ENCODE data around the gene ADD1. TPM values are rescaled to one million over a fixed set of nuclear protein-coding genes. Genes with fewer than 3 reads are reported as not detected.
"Not testable (repeated sequence)": the region's sequence is repeated elsewhere in the genome, so short reads cannot be mapped to it uniquely, and the experiment has no call there.

Gene ADD1
- total RNA-seq, 2 experiments from 2014 or later, result 196 to 206 TPM

- H3K9me3 Mint-ChIP-seq (ENCODE audit: low read depth); ATAC-seq; H3K4me3 Mint-ChIP-seq; DNase-seq; H3K27me3 Mint-ChIP-seq; H3K27ac Mint-ChIP-seq: not testable (repeated sequence)
- ChIA-PET CTCF (interaction anchor here (0.6 kb wide), 1 partner anchor 718 kb away, joined by 4 read pairs; the partner anchor contains the start of genes HAUS3 and POLN), POLR2A (interaction anchor here (0.6 kb wide), 1 partner anchor 14 kb away, joined by 3 read pairs; no protein-coding TSS in a partner anchor)
- intact Hi-C loops (cut with DNase I, micrococcal nuclease), result loop anchor here (5.0 kb wide), 6 partner anchors 113 to 1613 kb away; partner anchors contain the start of genes LETM1 (in 1 of the 2), MXD4 (in 1 of the 2), TACC3 (in 1 of the 2) and TMEM129 (in 1 of the 2)
- peaks cover 53% of the 10 kb centered on the region for H3K36me3 Mint-ChIP-seq (ENCODE audit: low read depth)
- peaks cover 62% of the 10 kb centered on the region for H3K4me1 Mint-ChIP-seq
Measured at GRCh38 chr4:2960450-2960849, 116.8 kb downstream of the ADD1 start.

- no peaks in the 10 kb centered on the region for H3K27me3 Mint-ChIP-seq
- POLR2A ChIA-PET, result interaction anchor here (1.0 to 3.7 kb wide), 3 partner anchors 22 to 120 kb away, joined by 4 to 21 read pairs (median 5); no protein-coding TSS in a partner anchor
- H3K4me3 Mint-ChIP-seq, result peak overlapping the region; percentile 83
- no peak for ATAC-seq
- intact Hi-C loops (cut with DNase I, micrococcal nuclease), result loop anchor here (5.0 kb wide), 6 partner anchors 114 to 1614 kb away; partner anchors contain the start of genes LETM1 (in 1 of the 2), MXD4 (in 1 of the 2), TACC3 (in 1 of the 2) and TMEM129 (in 1 of the 2)
- H3K4me1 Mint-ChIP-seq, result peaks cover 53% of the 10 kb centered on the region
- CTCF ChIA-PET, result interaction anchor here (0.6 to 3.0 kb wide), 7 partner anchors 10 to 197 kb away, joined by 3 to 21 read pairs (median 6); no protein-coding TSS in a partner anchor
- peak overlapping the region; percentile 86 for H3K27ac Mint-ChIP-seq
- no peaks in the 10 kb centered on the region for H3K9me3 Mint-ChIP-seq (ENCODE audit: low read depth)
- peak; percentile 56 for DNase-seq
- peaks cover 43% of the 10 kb centered on the region for H3K36me3 Mint-ChIP-seq (ENCODE audit: low read depth)
Measured at GRCh38 chr4:2961421-2961810, 117.8 kb downstream of the ADD1 start.

- H3K4me3 Mint-ChIP-seq, result peak overlapping the region; percentile 83
- ATAC-seq, result peak; percentile 57
- H3K27ac Mint-ChIP-seq, result peak overlapping the region; percentile 86
- peak; percentile 84 for DNase-seq
- intact Hi-C loops (cut with DNase I, micrococcal nuclease), result loop anchor here (1.0 to 5.0 kb wide), 14 partner anchors 8 to 1615 kb away; partner anchors contain the start of genes FAM193A (in 1 of the 2), LETM1 (in 1 of the 2), MXD4 (in 1 of the 2) and NELFA (in 1 of the 2)
- H3K36me3 Mint-ChIP-seq (ENCODE audit: low read depth), result peaks cover 38% of the 10 kb centered on the region
- POLR2A ChIA-PET, result interaction anchor here (1.0 to 3.7 kb wide), 3 partner anchors 22 to 120 kb away, joined by 4 to 21 read pairs (median 5); no protein-coding TSS in a partner anchor
- CTCF ChIA-PET, result interaction anchor here (0.5 to 3.0 kb wide), 12 partner anchors 8 to 322 kb away, joined by 3 to 21 read pairs (median 4); no protein-coding TSS in a partner anchor
- no peaks in the 10 kb centered on the region for H3K9me3 Mint-ChIP-seq (ENCODE audit: low read depth)
- no peaks in the 10 kb centered on the region for H3K27me3 Mint-ChIP-seq
- peaks cover 48% of the 10 kb centered on the region for H3K4me1 Mint-ChIP-seq
Measured at GRCh38 chr4:2961811-2962441, 118.3 kb downstream of the ADD1 start.

- H3K36me3 Mint-ChIP-seq (ENCODE audit: low read depth), result peaks cover 30% of the 10 kb centered on the region
- intact Hi-C loops (cut with DNase I, micrococcal nuclease), result loop anchor here (1.0 to 5.0 kb wide), 24 partner anchors 8 to 1615 kb away; partner anchors contain the start of genes FAM193A (in 2 of the 2), ADD1 (in 1 of the 2), CFAP99 (in 1 of the 2) and HAUS3 (in 1 of the 2)
- peak overlapping the region; percentile 86 for H3K27ac Mint-ChIP-seq
- no peaks in the 10 kb centered on the region for H3K9me3 Mint-ChIP-seq (ENCODE audit: low read depth)
- DNase-seq (peak; percentile 63), ATAC-seq (peak; percentile 17)
- H3K27me3 Mint-ChIP-seq, result no peaks in the 10 kb centered on the region
- ChIA-PET POLR2A (interaction anchor here (1.0 to 3.7 kb wide), 4 partner anchors 23 to 217 kb away, joined by 5 to 21 read pairs (median 7); no protein-coding TSS in a partner anchor), CTCF (interaction anchor here (0.6 to 3.0 kb wide), 13 partner anchors 9 to 1069 kb away, joined by 3 to 21 read pairs (median 4); no protein-coding TSS in a partner anchor)
- H3K4me1 Mint-ChIP-seq, result peaks cover 41% of the 10 kb centered on the region
- H3K4me3 Mint-ChIP-seq, result peak overlapping the region; percentile 83
Measured at GRCh38 chr4:2962614-2963174, 119.0 kb downstream of the ADD1 start.

- intact Hi-C loops (cut with DNase I, micrococcal nuclease), result loop anchor here (1.0 to 5.0 kb wide), 21 partner anchors 29 to 1616 kb away; partner anchors contain the start of genes FAM193A (in 2 of the 2), ADD1 (in 1 of the 2), CFAP99 (in 1 of the 2) and HAUS3 (in 1 of the 2)
- DNase-seq (peak; percentile 99), ATAC-seq (peak; percentile 87)
- Mint-ChIP-seq H3K36me3 (ENCODE audit: low read depth) (peaks cover 25% of the 10 kb centered on the region), H3K9me3 (ENCODE audit: low read depth) (no peaks in the 10 kb centered on the region), H3K4me1 (peaks cover 34% of the 10 kb centered on the region), H3K27me3 (no peaks in the 10 kb centered on the region), H3K27ac (peak within 1 kb of the TSS; percentile 86), H3K4me3 (peak within 1 kb of the TSS; percentile 83)
- ChIA-PET POLR2A (interaction anchor here (0.6 to 3.7 kb wide), 9 partner anchors 9 to 217 kb away, joined by 3 to 21 read pairs (median 4); no protein-coding TSS in a partner anchor), CTCF (interaction anchor here (0.6 to 3.0 kb wide), 18 partner anchors 9 to 1070 kb away, joined by 3 to 21 read pairs (median 4); no protein-coding TSS in a partner anchor)
Measured at GRCh38 chr4:2963175-2963965, 119.7 kb downstream of the ADD1 start, which contains the start of the genes GRK4 and NOP14. GRK4 (plus strand) TSS chr4:2963571; CDS start chr4:2964071, 500 bp downstream. NOP14 (minus strand) TSS chr4:2963406; CDS start chr4:2963319, 87 bp downstream.

- Mint-ChIP-seq H3K36me3 (ENCODE audit: low read depth) (peaks cover 19% of the 10 kb centered on the region), H3K27me3 (no peaks in the 10 kb centered on the region), H3K4me1 (peaks cover 28% of the 10 kb centered on the region), H3K9me3 (ENCODE audit: low read depth) (no peaks in the 10 kb centered on the region), H3K4me3 (peak overlapping the region; percentile 83), H3K27ac (peak overlapping the region; percentile 59)
- ATAC-seq (no peak), DNase-seq (no peak)
- ChIA-PET POLR2A (interaction anchor here (0.6 to 3.7 kb wide), 10 partner anchors 10 to 995 kb away, joined by 3 to 21 read pairs (median 4); no protein-coding TSS in a partner anchor), CTCF (interaction anchor here (0.6 to 3.0 kb wide), 15 partner anchors 8 to 120 kb away, joined by 3 to 21 read pairs (median 4); no protein-coding TSS in a partner anchor)
- intact Hi-C loops (cut with DNase I, micrococcal nuclease), result loop anchor here (1.0 to 5.0 kb wide), 21 partner anchors 30 to 1617 kb away; partner anchors contain the start of genes FAM193A (in 2 of the 2), ADD1 (in 1 of the 2), CFAP99 (in 1 of the 2) and HAUS3 (in 1 of the 2)
Measured at GRCh38 chr4:2963966-2964471, 120.4 kb downstream of the ADD1 start.

- DNase-seq, result no peak
- Mint-ChIP-seq H3K36me3 (ENCODE audit: low read depth) (peaks cover 14% of the 10 kb centered on the region), H3K4me1 (peaks cover 22% of the 10 kb centered on the region), H3K9me3 (ENCODE audit: low read depth) (no peaks in the 10 kb centered on the region), H3K4me3 (peak overlapping the region; percentile 83), H3K27me3 (no peaks in the 10 kb centered on the region), H3K27ac (peak overlapping the region; percentile 59)
- ATAC-seq, result no peak
- CTCF ChIA-PET, result interaction anchor here (0.6 to 2.7 kb wide), 5 partner anchors 9 to 105 kb away, joined by 3 to 22 read pairs (median 4); no protein-coding TSS in a partner anchor
- intact Hi-C loops (cut with DNase I, micrococcal nuclease), result loop anchor here (5.0 kb wide), 6 partner anchors 117 to 1617 kb away; partner anchors contain the start of genes LETM1 (in 1 of the 2), MXD4 (in 1 of the 2), TACC3 (in 1 of the 2) and TMEM129 (in 1 of the 2)
- POLR2A ChIA-PET, result no interaction called here
Measured at GRCh38 chr4:2964706-2965258, 121.1 kb downstream of the ADD1 start.

- Mint-ChIP-seq H3K27me3 (no peaks in the 10 kb centered on the region), H3K9me3 (ENCODE audit: low read depth) (no peaks in the 10 kb centered on the region), H3K4me3 (peak overlapping the region; percentile 5), H3K36me3 (ENCODE audit: low read depth) (peaks cover 12% of the 10 kb centered on the region), H3K27ac (no peak overlapping the region), H3K4me1 (peaks cover 19% of the 10 kb centered on the region)
- POLR2A ChIA-PET, result no interaction called here
- CTCF ChIA-PET, result interaction anchor here (1.3 to 2.7 kb wide), 3 partner anchors 11 to 104 kb away, joined by 3 to 22 read pairs (median 5); no protein-coding TSS in a partner anchor
- intact Hi-C loops (cut with DNase I, micrococcal nuclease), result no loop called here
- DNase-seq (no peak), ATAC-seq (no peak)
Measured at GRCh38 chr4:2965262-2965661, 121.6 kb downstream of the ADD1 start.

- ATAC-seq (no peak), DNase-seq (no peak)
- H3K27ac Mint-ChIP-seq, result no peak overlapping the region
- H3K9me3 Mint-ChIP-seq (ENCODE audit: low read depth), result no peaks in the 10 kb centered on the region
- no peaks in the 10 kb centered on the region for H3K36me3 Mint-ChIP-seq (ENCODE audit: low read depth)
- ChIA-PET CTCF (interaction anchor here (0.6 to 1.5 kb wide), 3 partner anchors 13 to 455 kb away, joined by 3 to 4 read pairs (median 3); no protein-coding TSS in a partner anchor), POLR2A (no interaction called here)
- no peak overlapping the region for H3K4me3 Mint-ChIP-seq
- intact Hi-C loops (cut with DNase I, micrococcal nuclease), result no loop called here
- peaks cover 10% of the 10 kb centered on the region for H3K4me1 Mint-ChIP-seq
- no peaks in the 10 kb centered on the region for H3K27me3 Mint-ChIP-seq
Measured at GRCh38 chr4:2968381-2968780, 124.7 kb downstream of the ADD1 start.
